ENCODE measurements around the gene NEU1.
A peak's percentile ranks its signal among the peaks of the same experiment; 100 is the strongest.
"Not testable (repeated sequence)": the region's sequence is repeated elsewhere in the genome, so short reads cannot be mapped to it uniquely, and the experiment has no call there.

NEU1 gene

DNA sequence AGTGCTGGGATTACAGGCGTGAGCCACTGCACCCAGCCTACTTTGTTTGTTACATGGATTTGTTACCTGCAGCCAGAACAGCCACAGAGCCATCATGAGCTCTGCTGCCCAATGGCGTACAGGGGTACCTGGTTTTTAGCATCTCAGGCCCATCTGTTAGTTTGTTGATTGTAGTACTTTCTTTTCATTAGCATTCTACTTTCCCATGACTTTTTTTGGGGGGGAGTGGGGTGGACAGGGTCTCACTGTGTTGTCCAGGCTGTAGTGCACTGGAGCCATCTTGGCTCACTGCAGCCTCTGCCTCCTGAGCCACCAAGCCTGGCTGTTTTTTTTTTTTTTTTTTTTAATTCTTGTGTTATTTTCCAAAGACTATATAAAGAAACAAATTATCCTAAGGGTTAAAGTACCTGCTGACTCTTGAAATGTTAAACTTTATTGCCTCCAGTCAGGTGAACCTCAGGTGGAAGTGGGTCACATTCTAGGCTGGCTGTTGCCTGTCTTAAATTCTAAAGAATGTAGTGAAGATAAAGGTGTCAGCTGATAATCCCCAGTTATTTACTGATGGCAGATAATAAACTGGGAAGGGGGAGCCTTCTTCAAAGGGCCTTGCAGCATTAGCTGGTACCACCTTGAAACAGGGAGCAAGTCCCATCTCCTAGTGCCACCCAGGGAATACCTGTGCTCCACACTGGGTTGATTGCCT lies 15.2 kb downstream of the NEU1 start:
- H3K27ac Mint-ChIP-seq = no peak overlapping the region

GRCh38 chr6:31844507-31844906 lies 18.1 kb downstream of the NEU1 start:
- H3K27me3 Mint-ChIP-seq = no peaks in the 10 kb centered on the region
- H3K9me3 Mint-ChIP-seq (ENCODE audit: low read depth) = no peaks in the 10 kb centered on the region
- no peak overlapping the region for H3K4me3 Mint-ChIP-seq
- H3K4me1 Mint-ChIP-seq (ENCODE audit: low read depth) = peaks cover 2% of the 10 kb centered on the region
- peaks cover 3% of the 10 kb centered on the region for H3K36me3 Mint-ChIP-seq
- no peak overlapping the region for H3K27ac Mint-ChIP-seq

More for the DNA sequence above, 15.2 kb downstream of the NEU1 start:
- Mint-ChIP-seq H3K4me1 (ENCODE audit: low read depth) (no peaks in the 10 kb centered on the region), H3K27me3 (no peaks in the 10 kb centered on the region), H3K36me3 (no peaks in the 10 kb centered on the region), H3K4me3 (no peak overlapping the region), H3K9me3 (ENCODE audit: low read depth) (no peaks in the 10 kb centered on the region)

GRCh38 chr6:31842053-31842452 lies 20.6 kb downstream of the NEU1 start:
- H3K27ac Mint-ChIP-seq = no peak overlapping the region
- H3K27me3 Mint-ChIP-seq = no peaks in the 10 kb centered on the region
- peaks cover 15% of the 10 kb centered on the region for H3K4me1 Mint-ChIP-seq (ENCODE audit: low read depth)
- peaks cover 14% of the 10 kb centered on the region for H3K36me3 Mint-ChIP-seq
- H3K4me3 Mint-ChIP-seq = no peak overlapping the region
- no peaks in the 10 kb centered on the region for H3K9me3 Mint-ChIP-seq (ENCODE audit: low read depth)

GRCh38 chr6:31839779-31840126 lies 22.9 kb downstream of the NEU1 start:
- not testable (repeated sequence) for H3K9me3 Mint-ChIP-seq (ENCODE audit: low read depth); H3K27me3 Mint-ChIP-seq
- H3K4me3 Mint-ChIP-seq = peak overlapping the region; percentile 92
- H3K36me3 Mint-ChIP-seq = peaks cover 31% of the 10 kb centered on the region
- peaks cover 19% of the 10 kb centered on the region for H3K4me1 Mint-ChIP-seq (ENCODE audit: low read depth)
- H3K27ac Mint-ChIP-seq = peak overlapping the region; percentile 77

DNA sequence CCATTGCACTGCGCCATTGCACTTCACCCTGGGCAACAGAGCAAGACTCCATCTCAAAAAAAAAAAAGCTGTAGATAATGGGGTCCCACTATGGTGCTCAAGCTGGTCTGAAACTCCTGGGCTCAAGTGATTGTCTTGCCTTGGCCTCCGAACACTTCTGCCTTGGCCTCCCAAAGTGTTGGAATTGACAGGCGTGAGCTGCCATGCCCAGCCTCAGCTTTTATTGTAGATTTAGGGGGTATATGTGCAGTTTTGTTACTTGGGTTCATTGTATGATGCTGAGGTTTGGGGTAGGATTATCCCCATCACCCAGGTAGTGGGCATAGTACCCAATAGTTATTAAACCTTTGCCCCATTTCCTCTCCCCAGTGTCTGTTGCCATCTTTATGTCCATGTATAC lies 23.7 kb downstream of the NEU1 start:
- H3K4me1 Mint-ChIP-seq (ENCODE audit: low read depth) = peaks cover 19% of the 10 kb centered on the region
- peak overlapping the region; percentile 77 for H3K27ac Mint-ChIP-seq
- H3K9me3 Mint-ChIP-seq (ENCODE audit: low read depth) = no peaks in the 10 kb centered on the region
- H3K27me3 Mint-ChIP-seq = no peaks in the 10 kb centered on the region
- peaks cover 31% of the 10 kb centered on the region for H3K36me3 Mint-ChIP-seq
- H3K4me3 Mint-ChIP-seq = peak overlapping the region; percentile 92

DNA sequence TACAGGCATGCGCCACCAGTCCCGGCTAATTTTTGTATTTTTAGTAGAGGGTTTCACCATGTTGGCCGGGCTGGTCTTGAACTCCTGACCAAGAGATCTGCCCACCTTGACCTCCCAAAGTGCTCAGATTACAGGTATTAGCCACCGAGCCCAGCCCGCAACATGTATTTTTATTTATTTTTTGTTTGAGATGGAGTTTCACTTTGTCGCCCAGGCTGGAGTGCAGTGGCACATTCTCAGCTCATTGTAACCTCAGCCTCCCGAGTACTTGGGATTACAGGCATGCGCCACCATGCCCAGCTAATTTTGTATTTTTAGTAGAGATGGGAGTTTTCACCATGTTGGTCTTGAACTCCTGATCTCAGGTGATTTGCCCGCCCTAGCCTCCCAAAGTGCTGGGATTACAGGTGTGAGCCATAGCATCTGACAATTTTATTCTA lies 24.5 kb downstream of the NEU1 start:
- peaks cover 21% of the 10 kb centered on the region for H3K4me1 Mint-ChIP-seq (ENCODE audit: low read depth)
- not testable (repeated sequence) for H3K27me3 Mint-ChIP-seq; H3K9me3 Mint-ChIP-seq (ENCODE audit: low read depth)
- H3K4me3 Mint-ChIP-seq = peak overlapping the region; percentile 92
- H3K36me3 Mint-ChIP-seq = peaks cover 31% of the 10 kb centered on the region
- H3K27ac Mint-ChIP-seq = peak overlapping the region; percentile 99

DNA sequence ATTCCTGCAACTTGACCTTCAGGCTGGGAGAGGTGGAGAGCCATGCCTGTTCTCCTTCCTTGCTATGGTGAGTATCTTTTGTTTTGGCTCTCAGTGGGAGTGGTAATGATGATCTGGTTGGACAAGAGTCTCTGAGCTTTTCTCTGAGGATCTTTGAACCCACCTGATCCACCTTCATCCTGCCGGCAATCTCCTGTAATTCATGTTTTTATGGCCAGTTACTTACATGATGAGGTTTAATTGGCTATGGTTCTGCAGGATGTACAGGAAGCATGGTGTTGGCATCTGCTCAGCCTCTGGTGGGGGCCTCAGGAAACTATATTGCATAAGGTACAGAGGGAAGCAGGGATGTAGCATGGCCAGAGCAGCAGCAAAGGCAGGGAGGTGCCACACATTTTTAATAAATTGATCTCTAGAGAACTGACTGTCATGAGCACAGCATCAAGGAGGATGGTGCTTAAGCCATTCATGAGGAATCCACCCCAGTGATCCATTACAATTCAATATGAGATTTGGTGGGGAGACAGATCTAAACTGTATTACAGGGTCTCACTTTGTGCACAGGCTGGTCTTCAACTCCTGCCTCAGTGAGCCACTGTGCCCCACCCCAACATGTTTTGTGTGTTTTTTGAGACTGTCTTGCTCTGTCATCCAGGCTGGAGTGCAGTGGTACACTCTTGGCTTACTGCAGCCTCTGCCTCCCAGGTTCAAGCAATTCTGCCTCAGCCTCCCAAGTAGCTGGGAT lies 25.1 kb downstream of the NEU1 start:
- H3K4me3 Mint-ChIP-seq = peak overlapping the region; percentile 92
- H3K27ac Mint-ChIP-seq = peak overlapping the region; percentile 99
- H3K27me3 Mint-ChIP-seq = no peaks in the 10 kb centered on the region
- peaks cover 31% of the 10 kb centered on the region for H3K36me3 Mint-ChIP-seq
- peaks cover 23% of the 10 kb centered on the region for H3K4me1 Mint-ChIP-seq (ENCODE audit: low read depth)
- H3K9me3 Mint-ChIP-seq (ENCODE audit: low read depth) = no peaks in the 10 kb centered on the region

DNA sequence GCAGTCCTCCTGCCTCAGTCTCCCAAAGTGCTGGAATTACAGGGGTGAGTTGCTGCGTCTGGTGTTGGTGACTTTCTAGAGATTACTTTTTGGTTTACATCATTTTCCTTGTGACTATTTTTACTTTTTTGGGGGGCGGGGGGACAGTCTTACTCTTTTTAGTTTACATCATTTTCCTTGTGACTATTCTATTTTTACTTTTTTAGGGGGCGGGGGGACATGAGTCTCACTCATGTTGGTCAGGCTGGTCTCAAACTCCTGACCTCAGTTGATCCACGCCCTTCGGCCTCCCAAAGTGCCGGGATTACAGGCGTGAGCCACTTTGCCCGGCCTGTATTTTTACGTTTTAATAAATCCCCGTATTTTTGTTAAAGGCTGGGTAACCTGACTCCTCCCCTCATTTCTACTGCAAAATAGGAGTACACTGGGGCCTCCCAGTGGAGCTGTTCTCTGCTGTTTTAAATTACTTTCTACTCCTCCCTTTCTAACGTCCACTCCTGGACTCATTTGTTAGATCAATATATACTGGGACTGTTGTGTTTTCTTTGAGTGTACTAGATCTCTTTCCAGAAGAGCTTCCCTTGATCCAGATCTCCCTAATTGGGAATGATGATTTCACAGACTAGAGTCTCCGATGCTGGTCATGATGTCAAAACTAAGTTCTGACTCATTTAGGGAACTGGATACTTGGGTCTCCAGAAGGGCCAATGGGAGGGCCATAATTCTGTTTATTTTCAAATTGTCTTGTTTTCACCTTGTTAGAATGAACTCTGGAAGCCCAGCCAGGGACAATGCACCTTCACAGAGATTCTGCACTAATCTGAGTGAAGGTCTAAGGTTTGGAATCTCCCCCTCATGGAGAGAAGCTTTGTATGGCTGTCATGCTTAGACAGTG lies 25.9 kb downstream of the NEU1 start:
- peak overlapping the region; percentile 99 for H3K27ac Mint-ChIP-seq
- peak overlapping the region; percentile 92 for H3K4me3 Mint-ChIP-seq
- no peaks in the 10 kb centered on the region for H3K27me3 Mint-ChIP-seq
- no peaks in the 10 kb centered on the region for H3K9me3 Mint-ChIP-seq (ENCODE audit: low read depth)
- H3K36me3 Mint-ChIP-seq = peaks cover 31% of the 10 kb centered on the region
- H3K4me1 Mint-ChIP-seq (ENCODE audit: low read depth) = peaks cover 23% of the 10 kb centered on the region

DNA sequence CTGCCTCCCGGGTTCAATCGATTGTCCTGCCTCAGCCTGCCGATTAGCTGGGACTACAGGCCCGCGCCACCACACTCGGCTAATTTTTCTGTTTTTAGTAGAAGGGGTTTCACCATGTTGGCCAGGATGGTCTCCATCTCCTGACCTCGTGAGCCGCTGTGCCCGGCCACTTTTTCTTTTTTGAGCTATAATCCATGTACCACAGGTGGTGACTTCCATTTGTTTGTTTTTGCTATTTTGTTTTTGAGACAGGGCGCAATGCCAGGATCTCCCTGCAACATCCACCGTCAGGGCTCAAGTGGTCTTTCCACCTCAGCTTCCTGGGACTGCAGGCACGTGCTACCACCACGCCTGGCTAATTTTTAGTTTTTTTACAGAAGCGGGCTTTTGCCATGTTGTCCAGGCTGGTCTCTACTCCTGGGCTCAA lies 26.6 kb downstream of the NEU1 start:
- Mint-ChIP-seq H3K4me3 (peak overlapping the region; percentile 92), H3K4me1 (ENCODE audit: low read depth) (peaks cover 23% of the 10 kb centered on the region), H3K27me3 (no peaks in the 10 kb centered on the region), H3K9me3 (ENCODE audit: low read depth) (no peaks in the 10 kb centered on the region), H3K27ac (peak overlapping the region; percentile 99), H3K36me3 (peaks cover 31% of the 10 kb centered on the region)

DNA sequence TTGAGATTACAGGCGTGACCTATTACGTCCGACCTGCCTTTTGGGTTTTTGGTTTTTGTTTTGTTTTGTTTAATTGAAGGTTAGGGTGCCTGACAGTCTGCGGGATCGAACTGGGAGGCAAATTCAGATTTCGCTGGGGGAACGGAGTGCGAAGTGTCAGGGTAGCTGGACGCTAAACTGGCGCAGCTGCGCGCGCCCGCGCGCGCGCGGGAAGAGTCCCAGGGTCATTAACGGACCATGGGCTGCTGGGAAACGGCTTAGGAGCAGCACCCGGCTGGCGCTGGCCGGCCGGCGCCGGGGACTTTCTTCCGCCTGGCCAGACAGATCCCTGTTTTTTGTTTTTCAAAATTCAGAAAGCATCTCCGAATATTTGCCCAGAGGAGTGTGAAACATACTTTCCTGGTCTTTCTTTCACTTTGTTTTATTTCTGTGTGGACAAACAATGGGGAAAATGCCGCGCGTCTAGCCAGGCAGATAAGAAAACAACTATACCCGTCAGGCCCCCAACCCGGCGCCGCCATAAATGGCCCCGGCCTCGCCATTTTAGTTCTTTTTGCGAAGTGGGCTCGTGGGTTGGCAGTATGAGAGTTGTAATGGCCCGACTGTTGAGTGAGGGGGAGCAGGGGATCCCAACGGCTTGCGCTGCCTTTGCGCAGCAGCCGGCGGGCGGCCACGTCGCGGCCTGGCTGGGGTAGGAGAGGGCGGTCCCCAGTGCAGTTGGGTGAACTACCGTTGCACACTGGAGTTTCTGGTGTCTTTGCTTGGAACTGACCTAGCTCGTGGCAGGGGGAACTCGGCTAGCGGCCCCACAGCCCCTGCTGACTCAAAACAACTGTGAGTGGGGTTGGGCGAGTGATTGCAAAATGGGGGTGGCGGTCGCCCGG lies 28.0 kb downstream of the NEU1 start:
- Mint-ChIP-seq H3K9me3 (ENCODE audit: low read depth) (no peaks in the 10 kb centered on the region), H3K4me1 (ENCODE audit: low read depth) (peaks cover 28% of the 10 kb centered on the region), H3K27ac (peak overlapping the region; percentile 99), H3K27me3 (no peaks in the 10 kb centered on the region), H3K36me3 (peaks cover 28% of the 10 kb centered on the region), H3K4me3 (peak overlapping the region; percentile 92)

DNA sequence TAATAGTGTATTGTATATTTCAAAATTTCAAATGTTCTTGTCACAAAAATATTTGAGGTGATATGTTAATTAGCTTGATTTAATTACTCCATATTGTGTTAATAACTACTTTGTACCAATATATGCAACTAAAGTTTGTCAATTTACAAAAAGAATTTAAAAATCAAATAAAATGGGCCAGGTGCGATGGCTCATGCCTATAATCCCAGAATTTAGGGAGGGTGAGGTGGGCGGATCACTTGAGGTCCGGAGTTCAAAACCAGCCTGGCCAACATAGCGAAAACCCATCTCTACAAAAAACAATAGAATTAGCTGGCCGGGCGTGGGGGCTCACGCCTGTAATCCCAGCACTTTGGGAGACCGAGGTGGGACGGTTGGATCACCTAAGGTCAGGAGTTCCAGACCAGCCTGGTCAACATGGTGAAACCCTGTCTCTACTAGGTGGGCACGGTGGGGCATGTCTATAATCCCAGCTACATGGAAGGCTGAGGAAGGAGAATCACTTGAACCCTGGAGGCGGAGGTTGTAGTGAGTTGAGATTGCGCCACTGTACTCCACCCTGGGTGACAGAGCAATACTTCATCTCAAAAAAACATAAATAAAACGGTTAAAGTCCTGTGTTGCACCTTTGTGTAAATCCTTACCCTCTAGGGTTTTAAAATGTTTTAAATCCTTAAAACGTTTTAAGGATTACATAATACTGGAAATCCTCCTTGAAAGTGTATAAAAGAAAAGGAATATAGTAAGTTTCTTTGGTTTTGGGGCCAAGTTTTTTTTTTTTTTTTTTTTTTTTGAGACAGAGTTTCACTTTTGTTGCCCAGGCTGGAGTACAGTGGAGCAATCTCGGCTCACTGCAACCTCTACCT lies 31.0 kb downstream of the NEU1 start:
- H3K36me3 Mint-ChIP-seq = peaks cover 11% of the 10 kb centered on the region
- no peaks in the 10 kb centered on the region for H3K27me3 Mint-ChIP-seq
- no peaks in the 10 kb centered on the region for H3K9me3 Mint-ChIP-seq (ENCODE audit: low read depth)
- peak overlapping the region; percentile 96 for H3K4me3 Mint-ChIP-seq
- H3K27ac Mint-ChIP-seq = no peak overlapping the region
- H3K4me1 Mint-ChIP-seq (ENCODE audit: low read depth) = peaks cover 18% of the 10 kb centered on the region

- Mint-ChIP-seq H3K4me1 (ENCODE audit: low read depth) (peaks cover 22% of the 10 kb centered on the region), H3K36me3 (peaks cover 5% of the 10 kb centered on the region), H3K27ac (peak overlapping the region; percentile 73), H3K27me3 (no peaks in the 10 kb centered on the region), H3K9me3 (ENCODE audit: low read depth) (no peaks in the 10 kb centered on the region), H3K4me3 (peak overlapping the region; percentile 96)
Measured at GRCh38 chr6:31830886-31831335, 31.7 kb downstream of the NEU1 start.

- Mint-ChIP-seq H3K36me3 (no peaks in the 10 kb centered on the region), H3K4me1 (ENCODE audit: low read depth) (peaks cover 29% of the 10 kb centered on the region), H3K27me3 (no peaks in the 10 kb centered on the region), H3K9me3 (ENCODE audit: low read depth) (no peaks in the 10 kb centered on the region), H3K27ac (peak overlapping the region; percentile 67), H3K4me3 (peak overlapping the region; percentile 96)
Measured at GRCh38 chr6:31829633-31830283, 32.9 kb downstream of the NEU1 start.
